LHCN-M2 (cell line): ENCODE results near the gene CTRB1. TPM values are rescaled to one million over a fixed set of nuclear protein-coding genes. Genes with fewer than 3 reads are reported as not detected.

Experiments used
- DNase-seq: peaks from one replicate; pipeline ENCODE4 v3.0.0-alpha.2; 2012; ENCODE audit warnings: low read depth
- total RNA-seq: library from RNA; depleted of rRNA; stranded (reverse); fragments of >200 nt; gene quantifications from 2 replicates; pipeline ENCODE4 v1.2.3, GENCODE V29; 2014

CTRB1 gene
- total RNA-seq, 1 experiment from 2014 or later = not detected

DNA sequence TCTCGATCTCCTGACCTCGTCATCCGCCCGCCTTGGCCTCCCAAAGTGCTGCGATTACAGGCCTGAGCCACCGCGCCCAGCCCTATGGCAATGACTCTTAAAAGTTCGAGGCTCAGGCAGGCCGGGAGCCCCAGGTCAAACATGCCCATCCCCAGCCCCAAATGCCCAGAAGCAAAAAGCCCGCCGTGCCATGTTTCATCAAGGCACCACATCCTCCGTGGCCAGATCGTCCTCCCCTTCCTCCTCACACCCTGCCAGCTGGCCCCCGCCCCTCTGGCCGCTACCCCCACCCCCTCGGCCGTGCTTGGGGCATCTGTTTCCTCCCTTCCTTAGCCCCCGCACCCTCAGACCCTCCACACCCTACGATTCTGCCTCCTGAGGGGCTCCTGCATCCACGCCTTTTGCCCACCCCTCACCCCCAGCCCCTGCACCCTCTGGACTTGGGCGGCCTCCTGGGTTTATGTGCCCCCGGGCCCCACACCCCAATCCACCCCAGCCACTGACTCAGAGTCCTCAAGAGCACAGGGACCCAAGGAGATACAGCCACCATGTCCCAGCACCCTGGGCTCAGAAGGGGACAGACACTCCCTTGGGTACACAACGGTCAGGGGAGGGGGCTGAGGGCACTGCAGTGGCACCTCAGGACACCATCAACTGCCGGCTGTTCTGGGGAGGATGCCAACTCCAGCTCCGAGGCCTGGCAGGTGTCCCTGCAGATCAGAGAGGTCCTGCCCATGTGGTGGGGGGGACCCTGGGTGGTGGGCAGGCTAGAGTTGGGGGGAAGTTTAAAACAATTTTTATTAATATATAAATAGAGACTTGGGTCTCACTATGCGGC is 7.1 kb downstream of the CTRB1 start:
- no peak for DNase-seq

DNA sequence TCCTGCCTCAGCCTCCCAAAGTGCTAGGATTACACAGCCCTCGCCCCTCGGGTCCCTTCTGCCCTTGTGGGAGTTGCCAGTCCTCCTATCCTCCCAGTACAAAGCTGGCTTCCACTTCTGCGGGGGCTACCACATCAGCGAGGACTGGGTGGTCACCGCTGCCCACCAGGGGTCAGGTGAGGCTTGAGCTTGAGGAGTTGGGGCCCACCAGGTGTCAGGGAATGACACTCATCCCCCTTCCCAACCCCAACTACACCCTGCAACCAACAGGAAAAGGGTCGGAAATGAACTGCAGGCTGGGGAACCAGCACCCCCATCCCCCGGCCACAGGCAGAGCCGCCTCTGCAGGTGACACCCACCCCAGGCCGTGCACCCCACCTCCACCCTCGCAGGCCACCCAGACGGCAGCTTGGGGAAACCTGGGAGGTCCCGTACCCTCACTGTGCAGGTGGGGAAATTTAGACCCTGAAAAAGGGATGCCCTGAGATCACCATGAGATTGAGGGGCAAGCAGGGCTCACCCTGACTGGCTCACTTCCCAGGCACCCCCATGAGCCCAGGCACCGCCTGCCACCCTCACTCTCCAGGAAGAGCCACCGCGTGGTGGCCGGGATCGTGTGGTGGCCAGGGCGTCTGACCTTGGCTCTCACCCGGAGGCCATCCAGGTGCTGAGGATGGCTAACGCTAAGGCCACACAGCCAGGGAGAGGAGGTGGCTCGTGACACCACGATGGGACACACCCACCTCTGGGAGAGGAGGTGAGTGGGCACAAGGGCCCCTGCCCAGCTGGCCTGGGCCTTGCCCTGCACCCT is 8.0 kb downstream of the CTRB1 start:
- no peak for DNase-seq

DNA sequence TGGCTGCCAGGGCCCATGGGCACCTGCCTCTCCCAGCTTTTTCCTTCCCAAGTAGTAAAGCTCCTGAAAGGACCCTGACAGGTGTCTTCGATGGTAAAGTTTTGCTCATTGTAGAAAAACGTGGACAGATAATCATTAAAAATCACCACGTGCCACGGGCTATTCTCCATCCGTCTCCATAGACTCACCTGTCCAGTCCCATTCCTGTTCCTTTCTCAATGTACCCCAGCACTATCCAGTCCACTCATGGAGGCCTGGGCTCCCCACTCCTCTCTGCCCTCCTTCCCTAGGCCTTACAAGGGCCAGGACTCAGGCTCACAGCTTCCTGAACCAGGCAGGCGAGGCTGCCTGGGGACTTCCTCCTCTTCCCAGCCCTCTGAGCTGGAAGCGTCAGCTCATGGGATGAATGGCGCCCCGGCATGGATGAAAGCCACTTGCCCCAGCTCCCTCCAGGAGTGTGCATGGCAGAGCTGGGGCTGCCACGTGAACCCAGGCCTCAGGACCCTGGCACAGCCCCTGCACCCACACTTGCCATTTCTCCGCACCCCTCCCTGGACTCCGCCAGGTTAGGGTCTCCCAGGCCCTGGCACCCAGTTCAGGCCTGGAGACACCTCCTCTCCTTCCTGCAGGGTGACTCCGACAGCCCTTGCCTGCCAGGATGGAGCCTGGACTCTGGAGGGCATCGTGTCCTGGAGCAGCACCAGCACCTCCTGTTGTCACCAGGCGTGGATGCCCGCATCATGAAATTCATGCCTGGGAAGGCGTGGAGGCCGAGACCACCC is 8.8 kb downstream of the CTRB1 start:
- no peak for DNase-seq

DNA sequence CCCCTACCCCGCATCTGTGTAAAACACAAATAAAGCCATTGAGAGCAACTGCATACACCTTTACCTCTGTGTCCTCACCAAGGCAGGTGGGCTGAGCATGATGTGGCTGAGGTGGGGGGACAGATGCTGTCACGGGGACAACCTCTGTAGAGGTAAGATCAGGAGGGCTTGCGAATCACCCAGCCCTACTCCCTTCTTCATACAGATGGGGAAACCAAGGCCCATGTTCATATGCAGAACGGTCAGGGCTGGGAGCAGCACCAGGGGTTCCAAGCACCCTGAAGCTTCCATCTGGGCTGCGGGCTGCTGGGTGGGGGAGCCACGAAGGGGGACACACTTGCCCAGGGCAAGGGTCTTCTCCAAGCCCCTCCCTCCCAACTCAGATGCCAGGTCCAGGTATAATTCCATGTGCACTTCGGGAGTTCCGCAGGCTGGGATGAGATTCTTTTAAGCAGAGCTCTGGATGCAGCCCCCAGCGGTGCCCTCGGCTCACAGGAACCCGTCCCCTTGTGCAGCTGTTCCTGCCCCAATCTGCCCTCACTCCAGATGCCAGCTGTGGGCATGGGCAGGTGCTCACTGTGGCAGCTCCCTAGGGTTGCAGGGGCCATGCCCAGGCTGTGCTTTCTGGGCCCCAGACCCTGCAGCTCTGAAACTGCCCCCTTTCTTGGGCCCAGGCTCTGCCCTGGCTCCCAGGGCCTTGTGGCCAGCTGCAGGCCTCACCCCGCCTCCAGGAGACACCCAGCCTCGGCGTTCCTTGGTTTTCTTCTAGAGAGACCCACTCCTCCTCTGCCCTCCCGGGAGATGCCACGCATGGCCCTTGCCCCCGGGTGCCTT is 9.6 kb downstream of the CTRB1 start:
- no peak for DNase-seq

DNA sequence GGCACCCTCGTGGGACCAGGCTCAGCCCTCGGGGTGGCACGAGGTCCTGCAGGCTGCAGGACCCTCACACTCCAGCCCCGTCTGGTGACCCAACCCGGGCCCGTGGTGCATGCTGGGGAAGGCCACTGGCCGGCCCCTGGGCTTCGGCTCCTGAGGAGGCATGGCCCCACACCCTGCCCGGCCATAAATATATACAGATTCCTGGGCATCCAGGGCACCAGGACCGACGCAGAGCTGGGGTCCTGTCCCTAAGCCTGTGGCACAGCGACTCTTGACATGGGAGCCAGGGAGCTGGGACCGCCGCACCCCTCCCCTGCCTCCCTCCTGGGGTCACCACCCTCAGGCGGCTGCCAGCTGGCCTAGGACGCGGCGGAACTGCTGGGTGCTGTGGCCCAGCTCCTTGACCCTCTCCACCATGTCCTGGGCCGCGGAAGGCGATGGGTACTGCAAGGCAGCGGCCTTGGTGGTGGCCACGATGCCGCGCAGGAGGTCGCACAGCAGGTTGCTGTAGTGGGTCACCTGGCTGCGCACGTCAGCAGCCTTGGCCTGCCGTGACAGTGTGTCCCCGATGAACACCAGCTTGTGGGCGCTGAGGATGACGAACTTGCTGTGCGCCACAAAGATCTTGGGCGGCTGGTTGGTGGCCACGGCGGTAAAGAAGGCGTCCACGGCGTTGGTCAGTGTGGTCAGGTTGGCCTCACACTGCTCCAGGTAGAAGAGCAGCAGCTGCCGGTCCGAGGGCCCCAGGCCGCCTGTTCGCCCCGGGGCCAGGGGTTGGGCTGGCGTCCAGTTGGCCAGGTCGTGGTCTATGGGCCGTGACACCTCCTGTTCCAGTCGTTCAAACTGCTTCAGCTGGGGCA is 10.6 kb downstream of the CTRB1 start:
- no peak for DNase-seq

DNA sequence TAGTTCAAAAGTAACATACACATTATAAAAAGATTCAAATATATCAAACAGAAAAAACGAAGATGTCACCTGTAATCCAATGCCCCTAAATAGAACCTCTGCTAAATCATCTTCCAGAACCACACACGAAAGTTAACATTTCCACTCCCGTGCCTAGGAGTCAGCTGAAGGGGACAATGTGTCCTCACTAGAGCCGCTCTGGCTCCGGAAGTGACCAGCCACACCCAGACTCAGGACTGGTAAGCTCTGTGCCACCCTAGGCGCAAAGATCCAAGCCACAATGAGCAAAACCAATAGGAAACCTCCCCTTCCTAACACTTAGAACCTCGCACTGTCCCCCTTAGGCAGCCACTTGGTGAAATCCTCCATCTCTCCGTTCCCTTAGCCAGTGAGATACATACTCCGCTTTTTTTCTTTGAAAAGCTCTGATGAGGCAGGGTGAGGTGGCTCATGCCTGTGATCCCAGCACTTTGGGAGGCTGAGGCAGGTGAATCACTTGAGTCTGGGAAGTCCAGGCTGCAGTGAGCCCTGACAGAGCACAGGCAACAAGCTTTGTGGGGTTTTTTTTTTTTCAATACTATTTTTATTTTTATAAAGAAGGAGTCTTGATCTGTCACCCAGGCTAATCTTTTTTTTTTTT is 11.8 kb downstream of the CTRB1 start:
- no peak for DNase-seq

DNA sequence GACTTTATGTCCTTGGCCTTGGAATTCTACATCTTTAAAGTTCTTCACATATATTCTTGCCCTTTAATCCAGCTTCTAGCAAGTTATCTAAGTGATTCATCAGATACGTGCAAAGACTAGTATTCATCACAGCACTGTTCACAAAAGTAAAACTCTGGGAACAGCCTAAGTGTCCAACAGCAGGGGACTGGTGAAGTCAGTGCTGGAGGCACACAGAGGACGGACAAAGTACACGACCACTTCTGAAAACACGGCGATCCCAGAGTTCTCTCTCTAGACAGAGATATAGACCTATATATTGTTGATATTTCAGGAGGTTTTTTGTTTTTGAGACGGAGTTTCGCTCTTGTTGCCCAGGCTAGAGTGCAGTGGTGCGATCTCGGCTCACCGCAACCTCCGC is 12.8 kb downstream of the CTRB1 start:
- DNase-seq = no peak

DNA sequence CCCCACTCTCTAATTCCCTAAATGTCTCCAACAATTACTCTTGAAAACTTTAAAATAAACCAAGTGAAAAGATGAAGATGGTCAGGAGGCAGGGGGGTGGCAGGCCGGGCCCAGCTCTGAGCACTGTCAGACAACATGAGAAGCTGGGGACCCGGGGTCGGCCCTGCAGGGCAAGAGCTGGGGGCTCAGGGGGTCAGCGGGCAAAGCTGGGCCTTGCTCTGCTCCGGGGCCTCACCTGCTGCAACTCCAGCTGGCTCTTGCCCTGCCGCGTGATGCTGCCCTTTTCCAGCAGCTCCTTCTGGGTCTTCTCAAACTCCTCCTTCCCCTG is 14.8 kb downstream of the CTRB1 start:
- no peak for DNase-seq

DNA sequence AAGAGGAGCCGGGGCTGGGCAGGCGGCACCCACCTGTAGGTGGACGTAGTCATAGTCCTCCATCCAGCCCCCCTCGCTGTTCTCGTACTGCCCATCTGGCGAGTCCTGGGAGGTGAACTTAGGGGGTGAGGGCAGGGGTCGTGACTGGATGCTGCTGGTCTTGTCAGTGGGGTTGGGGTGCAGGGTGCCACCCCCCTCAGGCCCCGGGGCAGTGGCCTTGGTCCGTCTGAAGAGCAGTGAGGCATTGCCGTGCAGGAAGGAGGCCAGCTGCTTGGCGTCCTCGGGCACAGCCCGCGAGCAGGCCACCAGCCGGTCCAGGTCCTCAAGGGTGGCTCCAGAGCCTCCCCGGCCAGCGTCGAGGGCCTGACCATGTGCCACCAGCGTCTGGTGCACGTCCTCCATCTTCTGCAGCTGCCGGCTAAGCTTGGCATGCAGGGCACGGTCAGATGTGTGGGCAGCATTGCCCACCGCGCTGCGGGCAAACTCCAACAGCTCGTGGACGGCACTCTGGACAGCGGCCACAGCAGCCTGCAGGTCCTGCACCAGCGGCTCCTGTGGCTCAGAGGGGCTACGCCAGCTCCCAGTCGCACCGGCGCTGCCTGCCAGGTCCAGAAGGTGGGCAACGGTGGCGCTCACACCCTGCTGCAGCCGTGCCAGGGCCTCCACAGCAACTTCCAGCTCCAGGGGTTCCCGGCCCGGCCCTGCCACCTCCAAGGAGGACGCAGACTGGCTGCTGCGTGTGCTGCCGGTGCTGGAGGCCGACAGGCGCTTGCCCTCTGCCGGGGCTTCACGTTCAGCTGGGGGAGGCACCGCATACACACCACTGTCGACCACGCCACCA is 16.3 kb downstream of the CTRB1 start:
- no peak for DNase-seq

DNA sequence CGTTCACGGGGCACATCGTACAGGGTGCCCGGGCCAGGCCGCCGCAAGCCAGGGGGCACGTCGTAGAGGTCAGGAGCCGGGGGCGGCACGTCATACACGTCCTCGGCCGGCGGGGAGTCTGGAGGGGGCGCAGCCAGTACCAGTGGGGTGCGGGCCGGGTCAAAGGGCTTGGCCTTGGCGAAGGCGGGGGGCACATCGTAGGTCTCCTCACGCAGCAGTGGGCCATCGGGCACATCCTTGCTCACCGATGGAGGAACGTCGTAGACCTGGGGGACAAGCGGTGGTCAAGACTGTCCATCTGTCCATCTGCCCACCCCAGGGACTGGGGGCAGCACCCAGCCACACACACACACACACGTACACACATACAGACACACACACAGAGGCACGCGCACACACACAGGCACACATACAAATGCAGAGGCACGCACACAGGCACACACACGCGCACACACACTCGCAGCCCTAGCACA is 17.0 kb downstream of the CTRB1 start:
- no peak for DNase-seq

DNA sequence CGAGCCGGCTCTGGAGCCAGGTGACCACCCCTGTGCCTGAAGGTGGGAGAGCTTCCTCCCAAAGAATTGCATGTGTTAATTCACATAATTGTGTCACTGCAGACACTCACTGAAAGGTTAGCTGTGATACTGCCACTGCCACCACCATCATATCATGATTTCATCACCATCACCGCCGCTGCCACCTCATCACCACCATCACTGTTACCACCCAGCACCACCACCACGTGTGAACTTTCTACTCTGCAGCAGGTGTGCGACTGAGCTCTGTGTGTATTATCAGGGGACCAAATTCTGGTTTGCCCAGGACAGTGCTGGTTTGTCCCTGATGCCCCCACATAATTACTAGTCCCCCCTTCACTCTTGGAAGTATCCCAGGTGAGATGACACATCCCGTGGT is 17.4 kb downstream of the CTRB1 start:
- no peak for DNase-seq

DNA sequence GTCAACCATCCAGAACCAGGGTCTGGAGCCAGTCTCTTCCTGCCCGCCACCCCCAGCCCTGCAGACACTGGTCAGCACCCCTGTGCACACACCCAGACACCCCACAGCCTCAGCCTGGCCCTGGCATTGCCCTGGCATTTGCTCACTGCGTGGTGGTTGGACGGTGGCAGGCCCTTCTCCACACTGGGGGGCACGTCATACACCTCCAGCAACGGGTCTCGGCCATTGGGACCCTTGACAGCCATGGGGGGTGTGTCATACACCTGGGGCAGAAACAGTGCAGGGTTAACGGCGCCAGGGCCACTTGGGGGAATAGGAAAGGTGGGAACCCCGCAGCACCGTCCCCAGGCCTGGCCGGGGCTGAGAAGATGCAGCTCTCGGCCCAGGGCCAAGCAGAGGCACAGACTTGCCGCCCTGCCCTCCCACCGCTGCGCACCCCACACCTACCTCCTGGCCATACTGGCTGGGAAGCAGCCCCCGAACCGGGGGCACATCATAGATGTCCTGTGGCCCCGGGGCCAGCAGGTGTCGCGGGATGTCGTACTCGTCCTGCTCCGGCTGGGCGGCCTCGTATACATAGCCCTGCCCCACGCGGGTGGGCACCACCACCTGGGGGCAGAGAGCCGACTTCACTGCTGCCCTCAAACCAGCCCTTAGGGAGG is 18.1 kb downstream of the CTRB1 start:
- DNase-seq = no peak

DNA sequence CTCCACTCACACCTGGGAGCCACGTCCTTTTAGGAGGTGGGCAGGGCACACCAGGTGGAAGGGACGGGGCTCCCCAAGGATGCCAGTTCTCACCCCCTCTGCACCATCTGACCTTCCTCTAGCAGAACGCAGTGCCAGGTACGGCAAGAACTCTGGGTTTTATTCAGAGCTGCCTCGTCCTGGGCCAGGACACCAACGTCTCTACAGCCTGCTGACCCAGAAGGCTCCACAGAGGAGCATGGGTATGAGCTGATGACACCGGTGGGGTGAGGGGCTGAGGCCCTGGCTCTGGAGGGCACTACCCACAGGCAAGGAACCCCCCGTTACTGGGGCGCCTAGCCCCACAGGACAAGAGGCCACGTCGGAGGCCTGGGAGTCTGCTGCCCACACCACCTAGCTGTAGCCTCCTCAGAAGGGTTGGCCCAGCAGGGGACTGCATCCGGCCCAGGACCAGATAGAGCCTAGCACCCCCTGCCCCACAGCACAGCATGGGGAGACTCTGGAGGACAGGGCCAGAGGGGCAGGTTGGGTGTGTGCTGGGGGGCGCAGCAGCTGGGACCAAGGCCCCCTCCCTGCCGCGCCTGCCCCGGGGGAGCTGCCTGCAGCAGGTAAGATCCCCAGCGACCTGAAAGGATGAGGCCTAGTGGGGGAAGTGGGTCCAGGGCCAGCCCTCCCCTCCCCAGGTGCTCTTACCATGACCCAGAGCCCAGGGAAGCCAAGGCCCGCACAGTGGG is 18.8 kb downstream of the CTRB1 start:
- DNase-seq = no peak

DNA sequence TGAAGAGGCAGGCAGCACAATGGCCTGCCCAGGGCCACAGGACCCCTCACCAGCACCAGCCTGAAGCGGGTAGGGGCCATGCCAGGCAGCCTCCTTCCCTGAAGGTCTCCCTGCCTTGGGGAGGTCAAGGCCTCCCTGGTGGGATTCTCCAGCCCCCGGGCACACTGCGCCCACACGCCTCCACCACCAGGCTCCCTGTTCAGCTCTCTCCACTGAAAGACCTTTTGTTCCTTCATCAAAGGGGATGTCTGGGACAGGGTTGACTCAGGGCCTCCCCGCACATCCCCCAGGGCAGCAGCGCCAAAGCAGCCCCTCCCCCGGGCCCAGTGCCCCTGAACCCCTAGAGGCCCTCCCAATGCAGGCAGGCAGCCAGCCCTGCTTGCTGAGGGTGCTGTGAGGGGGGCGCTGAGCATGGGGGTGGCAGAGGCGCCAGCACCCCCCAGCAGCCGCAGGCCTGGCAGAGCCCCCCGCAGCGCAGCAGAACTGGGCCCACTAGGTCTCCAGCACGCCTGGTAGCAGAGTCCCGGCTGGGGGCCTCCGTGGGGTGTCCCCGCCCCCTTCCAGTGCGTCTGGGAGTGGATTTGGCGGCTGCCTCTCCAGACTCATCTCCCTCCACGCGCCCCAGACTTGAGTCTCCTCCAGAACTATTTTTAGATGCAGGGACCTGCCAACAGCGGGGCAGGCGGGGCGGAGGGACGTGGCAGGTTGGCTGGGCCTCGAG is 19.5 kb downstream of the CTRB1 start:
- peak; percentile 69 for DNase-seq

DNA sequence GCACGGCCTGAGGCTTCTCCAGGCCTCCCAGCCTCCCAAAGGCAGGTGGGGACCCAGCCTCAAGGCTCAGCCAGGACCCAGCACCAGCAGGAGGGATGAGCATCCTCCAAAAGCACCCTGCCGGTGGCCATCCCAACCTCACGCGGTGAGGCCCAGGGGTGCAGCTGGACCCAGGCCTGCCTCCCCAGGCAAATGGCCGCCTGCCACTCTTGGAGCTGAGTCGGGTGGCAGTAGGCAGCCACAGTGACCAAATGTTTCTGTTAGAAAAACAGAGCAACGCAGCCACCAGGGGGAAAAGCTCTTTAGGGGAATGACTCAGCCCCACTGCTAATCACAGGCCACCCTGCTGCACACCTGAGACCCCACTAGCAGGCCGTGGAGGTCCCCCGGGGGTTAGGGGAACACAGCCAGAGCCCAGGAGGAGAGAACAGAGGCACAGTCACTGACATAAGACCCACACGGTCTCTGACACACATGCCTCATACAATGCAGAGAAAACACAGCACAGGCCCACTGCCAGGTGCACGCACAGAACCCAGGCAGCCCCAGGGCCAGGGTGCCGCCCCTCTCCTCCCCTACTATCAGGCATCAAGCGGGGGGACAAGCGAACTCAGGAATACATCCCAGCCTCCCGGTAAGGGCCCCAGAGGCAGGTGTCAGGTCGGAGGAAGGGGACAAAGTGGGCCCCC is 20.2 kb downstream of the CTRB1 start:
- no peak for DNase-seq

DNA sequence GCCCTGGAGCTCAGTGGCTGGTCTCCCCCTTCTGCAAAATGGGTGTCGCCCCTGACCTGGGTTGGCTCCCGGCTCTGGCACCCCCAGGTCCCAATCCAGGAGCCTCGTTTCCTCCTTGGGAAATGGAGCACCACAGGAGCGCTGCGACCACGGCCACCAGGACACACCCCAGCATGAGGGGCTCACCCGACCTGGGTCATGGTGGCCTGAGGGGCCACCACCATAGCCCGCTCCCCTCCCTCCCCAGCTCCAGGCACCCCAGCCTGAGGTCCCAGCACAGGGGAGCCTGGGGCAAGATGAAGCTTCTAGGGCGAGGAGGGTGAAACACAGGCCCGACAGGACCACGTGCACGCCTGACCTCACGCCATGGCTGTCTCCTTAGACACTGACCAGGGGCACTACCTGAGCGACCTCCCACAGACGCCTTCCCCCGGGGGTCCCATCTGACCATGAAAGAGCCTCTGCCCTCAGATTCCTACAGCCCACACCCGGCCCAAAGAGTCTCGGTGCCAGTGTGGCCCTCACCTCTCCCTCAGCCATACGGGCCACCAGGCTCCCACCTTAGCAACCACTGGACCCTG is 20.8 kb downstream of the CTRB1 start:
- DNase-seq = no peak
